A375 (cell line): ENCODE results near the gene BCAS3. TPM values are rescaled to one million over a fixed set of nuclear protein-coding genes. Genes with fewer than 3 reads are reported as not detected.

Experiments used
- small RNA-seq: library from RNA; depleted of rRNA; stranded (forward); fragments of <200 nt; gene quantifications from one replicate; pipeline ENCODE3, GENCODE V24; 2014
- total RNA-seq: library from RNA; depleted of rRNA; stranded (reverse); fragments of >200 nt; shearing (Covaris generic); gene quantifications from 2 replicates; pipeline ENCODE4 v1.2.3, GENCODE V29; 2014; rRNA removed

The BCAS3 gene
- 21.5 and 21.8 TPM in 2 replicates for total RNA-seq

DNA sequence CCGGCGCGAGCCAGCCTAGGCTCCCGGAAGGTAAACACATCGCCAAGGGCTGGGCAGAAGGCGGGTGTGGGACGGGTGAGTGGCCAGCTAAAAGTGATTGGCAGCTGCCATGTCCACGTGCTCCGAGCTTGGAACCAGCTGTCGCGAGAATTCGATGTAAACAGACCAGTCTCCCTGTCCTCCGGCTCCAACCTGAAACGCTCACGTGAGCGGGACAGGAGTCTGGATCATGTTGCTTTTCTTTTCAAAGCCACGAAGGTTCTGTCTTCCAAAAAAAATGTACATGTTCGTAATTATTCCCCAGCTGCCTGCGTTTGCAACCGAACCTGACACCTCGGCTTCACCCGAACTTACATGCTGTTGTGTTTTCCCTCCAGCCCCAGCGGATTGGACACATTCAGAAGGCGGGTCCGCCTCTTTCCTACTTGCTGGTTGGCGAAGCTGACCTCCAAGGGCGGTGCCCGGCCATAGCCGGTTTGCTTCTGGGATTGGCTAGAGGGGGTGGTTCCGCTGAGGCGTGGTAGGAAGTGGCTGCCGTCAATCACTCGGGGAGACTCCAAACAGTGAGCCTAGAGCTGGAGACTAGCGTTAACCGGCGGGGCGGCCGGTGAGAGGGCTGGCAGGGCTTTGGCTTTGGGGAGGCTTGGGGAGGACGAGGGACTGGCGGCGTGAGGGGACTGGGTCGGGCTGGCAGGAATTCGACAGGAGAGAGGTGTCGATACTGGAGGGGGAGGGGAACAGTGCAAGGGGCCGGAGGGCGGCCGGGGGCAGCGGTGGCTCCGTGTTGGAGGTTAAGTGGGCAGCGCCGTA is at the start of gene BCAS3:
Gene BCAS3, plus strand, starts transcription at position 544 of the 810 bp plus-strand sequence.

DNA sequence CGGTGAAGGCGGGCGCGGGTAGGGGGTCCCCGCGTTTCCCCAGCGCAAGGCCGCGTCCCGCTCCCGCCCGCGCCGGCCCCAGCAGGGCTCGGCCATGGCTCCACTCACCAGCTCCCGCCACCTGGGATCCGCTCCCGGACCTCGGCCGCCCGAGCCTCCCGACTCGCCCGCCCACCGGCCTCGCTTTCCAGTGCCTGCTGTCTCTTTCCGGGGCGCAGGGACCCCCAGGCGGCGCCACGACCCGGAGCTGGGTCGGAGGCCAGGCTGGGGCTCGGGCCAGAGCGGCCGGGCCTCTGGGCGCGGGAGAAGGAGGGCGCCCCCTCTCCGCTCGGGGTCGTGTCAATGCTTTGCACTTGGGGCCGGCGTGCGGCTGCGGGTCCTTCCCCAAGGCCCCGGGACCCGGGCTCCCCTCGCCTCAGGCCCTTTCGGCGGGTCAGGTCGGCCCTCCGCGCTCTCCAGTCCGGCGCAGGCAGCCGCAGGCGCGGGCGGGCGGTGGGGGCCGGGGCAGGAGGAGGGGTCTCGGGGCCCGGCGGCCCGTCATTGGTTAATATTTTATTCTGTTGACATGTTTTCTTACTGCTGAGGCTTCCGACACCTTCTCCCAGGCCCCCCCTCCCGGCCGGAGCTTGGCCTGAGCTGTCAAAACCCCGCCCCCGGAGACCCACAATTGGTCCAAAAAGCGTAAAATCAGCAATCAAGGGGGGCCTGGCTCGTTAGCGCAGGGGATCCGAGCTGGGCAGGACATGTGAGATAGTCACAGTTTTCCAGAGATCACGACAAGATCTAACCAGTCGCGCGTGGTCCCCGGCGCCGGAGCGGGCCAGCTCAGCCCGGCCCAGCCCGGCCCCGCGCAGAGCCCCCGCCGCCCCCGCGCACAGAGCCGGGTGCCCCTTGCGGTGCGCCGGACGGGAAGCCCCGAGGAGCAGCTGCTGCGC is 721.7 kb downstream of the BCAS3 start, which contains the start of gene TBX2:
Gene TBX2, plus strand, starts transcription at position 713 of the 935 bp plus-strand sequence. CDS start 334 bp downstream, outside the sequence.

Small RNA genes within 50 kb of the gene (small RNA-seq; reads per million reads assigned to genes)
- gene RF00019 (not detected), gene RN7SL448P (not detected), gene RN7SL606P (not detected), gene RNU6-623P (not detected)

Other genes with a start within 250 kb of the BCAS3 start
- gene APPBP2, start 151.6 kb upstream of the BCAS3 start, total RNA-seq = 8.8 and 14.9 TPM in 2 replicates
- gene PPM1D, start 77.7 kb upstream of the BCAS3 start, total RNA-seq = 10.4 and 17.0 TPM in 2 replicates